HG03558 (cell line): ENCODE results near the gene GDF3.
"Not testable (repeated sequence)": the region's sequence is repeated elsewhere in the genome, so short reads cannot be mapped to it uniquely, and the experiment has no call there.

Source experiments
- ATAC-seq: cut with Tn5 transposase; IDR thresholded peaks from one replicate; pipeline ENCODE4 v1.9.1; 2021; ENCODE audit warnings: moderate number of reproducible peaks; ENCODE audit not compliant: unreplicated experiment; ENCODE audit errors: extremely low read depth

The GDF3 gene

DNA sequence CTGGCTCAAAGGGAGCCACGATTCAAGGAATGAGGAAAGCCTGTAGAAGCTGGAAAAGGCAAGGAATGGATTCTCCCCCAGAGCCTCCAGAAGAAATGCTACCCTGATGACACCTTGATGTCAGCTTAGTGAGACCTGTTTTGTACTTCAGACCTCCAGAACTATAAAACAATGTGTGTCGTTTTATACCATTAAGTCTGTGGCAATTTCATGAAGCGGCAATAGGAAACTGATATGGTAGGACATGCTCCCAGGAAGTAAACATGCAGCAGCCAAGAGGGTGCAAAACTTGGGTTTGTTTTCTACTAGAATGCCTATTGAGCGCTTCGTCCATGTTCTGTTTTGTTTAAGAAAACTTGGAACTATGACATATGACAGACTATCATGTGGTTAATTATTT is 27.4 kb downstream of the GDF3 start:
- ATAC-seq: no peak

DNA sequence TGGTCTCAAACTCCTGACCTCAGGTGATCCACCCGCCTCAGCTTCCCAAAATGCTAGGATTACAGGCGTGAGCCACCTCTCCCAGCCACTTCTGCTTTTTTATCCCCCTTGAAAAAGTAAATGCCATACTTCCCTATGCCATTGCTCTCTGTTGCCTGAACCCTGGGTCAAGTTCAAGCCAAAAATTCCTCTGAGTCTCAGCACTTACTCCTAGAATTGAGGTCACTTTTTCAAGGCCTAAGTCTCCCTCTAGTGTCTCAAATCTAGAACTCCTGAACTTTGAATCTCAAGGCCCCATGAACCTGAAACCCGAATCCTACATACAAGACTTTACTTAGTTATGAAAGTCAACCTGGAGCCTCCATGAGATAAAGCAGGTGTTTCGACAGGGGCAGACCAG is 28.4 kb downstream of the GDF3 start:
- no peak for ATAC-seq

DNA sequence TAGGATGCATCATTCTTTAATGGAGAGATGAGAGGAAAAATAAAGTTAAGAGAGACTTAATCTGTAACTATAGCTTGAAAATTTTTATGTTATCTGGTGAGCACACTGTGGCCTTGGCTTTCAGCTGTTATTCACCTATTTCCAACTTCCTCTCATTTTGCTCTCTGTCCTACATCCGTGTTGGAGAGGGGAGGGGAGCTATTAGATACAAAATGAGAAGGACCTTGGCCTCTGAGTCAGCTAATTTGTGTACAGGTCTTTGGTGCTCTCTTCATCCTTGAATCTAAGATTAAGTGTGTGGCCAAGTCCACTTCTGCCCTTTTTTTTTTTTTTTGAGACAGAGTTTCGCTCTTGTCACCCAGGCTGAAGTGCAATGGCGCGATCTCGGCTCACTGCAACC is 29.0 kb downstream of the GDF3 start:
- no peak for ATAC-seq

- no peak for ATAC-seq
These were observed 33.8 kb downstream of the GDF3 start for GRCh38 chr12:7661741-7662140.

DNA sequence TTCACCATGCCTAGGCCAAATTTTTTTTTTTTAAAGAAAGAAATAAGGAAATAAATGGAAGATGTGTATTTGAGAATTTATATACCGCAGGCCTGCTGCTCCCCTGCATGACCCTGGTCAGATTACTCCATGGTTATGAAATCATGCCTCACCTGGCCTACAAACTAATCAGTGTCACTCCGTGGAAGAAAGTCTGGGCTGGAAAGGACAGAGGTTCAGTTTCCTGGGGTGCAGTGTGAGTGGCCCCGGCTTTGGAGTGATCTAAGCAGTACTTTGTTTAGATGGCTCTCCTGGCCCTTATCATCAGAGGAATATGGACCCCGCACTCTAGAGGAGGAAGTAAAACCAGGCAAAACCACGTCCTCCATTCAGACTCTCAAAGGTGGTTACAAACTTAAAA is 39.5 kb downstream of the GDF3 start:
- ATAC-seq: no peak

GRCh38 chr12:7650091-7650490 is 45.5 kb downstream of the GDF3 start:
- no peak for ATAC-seq

DNA sequence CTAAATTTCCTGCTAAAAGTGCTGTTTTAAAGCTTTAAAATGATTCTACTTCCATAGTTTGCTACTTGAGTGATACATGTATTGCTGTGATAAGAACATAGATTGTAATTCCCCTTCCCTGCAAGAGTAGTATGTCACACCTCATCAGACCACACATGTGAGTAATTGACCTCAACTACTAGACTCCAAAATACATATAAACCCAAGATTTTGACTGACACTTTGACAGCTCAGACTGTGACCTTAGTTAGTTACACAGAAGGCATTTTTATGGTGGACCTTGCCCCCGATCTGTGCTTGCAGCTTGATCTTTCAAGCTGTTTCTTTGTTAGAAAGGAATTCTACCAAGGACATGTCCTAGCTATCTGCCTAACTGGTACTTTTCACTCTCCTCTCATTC is 48.5 kb downstream of the GDF3 start:
- ATAC-seq: no peak

- no peak for ATAC-seq
These were observed 49.4 kb downstream of the GDF3 start for GRCh38 chr12:7646178-7646475.

DNA sequence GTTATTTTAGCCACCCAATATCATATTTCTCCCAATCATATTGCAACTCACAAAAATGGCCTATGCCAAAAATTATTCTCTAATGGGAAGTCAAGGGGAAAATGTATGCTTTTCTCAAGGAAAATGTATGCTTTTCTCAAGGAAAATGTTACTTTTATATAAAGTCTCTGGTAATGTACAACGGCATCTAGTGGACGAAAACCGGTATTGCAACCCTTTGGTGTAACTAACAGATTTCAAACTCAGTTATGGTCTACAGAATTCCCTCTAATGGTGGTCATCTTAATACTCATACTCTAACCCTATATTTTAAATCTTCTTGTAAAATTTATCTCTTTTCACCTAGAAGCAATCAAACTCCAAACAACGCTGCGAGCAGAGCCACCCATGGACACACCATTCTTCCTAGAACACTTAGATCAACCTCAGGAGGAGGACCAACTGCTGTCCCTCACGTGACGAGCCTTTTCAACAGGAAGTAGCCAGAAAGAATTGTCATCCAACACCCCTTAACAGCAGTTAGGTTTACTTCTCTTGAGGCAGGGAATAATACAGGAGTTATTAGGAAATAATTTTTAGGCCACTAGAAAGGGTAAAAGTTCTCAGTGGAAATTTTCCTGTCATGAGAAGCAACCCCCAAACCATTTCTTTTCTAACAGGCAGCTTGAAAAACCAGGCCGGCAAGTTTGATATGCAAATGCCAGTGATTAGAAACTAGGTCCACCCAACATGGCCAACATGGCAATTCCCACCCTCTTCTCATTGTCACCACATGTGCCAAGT is 50.0 kb downstream of the GDF3 start:
- ATAC-seq: no peak

GRCh38 chr12:7642876-7643309 is 52.7 kb downstream of the GDF3 start:
- ATAC-seq: no peak

DNA sequence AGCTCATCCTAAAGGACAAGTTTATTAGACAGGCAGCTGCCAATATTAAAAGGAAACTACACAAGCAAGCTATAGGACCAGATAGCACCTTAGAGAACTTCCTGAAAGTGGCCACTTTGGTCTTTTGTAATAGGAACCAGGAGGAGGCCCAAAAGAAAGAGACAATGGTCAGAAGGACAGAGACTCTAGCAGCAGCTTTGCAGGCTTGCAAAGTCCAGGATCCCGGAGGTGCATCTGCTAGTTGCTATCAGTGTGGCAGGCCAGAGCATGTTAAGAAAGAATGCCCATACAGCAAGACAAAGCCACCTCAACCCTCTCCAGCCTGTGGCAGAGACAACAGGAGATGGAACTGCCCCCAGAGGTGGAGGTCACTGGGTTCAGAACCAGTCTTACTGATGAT is 53.3 kb downstream of the GDF3 start:
- ATAC-seq: no peak

DNA sequence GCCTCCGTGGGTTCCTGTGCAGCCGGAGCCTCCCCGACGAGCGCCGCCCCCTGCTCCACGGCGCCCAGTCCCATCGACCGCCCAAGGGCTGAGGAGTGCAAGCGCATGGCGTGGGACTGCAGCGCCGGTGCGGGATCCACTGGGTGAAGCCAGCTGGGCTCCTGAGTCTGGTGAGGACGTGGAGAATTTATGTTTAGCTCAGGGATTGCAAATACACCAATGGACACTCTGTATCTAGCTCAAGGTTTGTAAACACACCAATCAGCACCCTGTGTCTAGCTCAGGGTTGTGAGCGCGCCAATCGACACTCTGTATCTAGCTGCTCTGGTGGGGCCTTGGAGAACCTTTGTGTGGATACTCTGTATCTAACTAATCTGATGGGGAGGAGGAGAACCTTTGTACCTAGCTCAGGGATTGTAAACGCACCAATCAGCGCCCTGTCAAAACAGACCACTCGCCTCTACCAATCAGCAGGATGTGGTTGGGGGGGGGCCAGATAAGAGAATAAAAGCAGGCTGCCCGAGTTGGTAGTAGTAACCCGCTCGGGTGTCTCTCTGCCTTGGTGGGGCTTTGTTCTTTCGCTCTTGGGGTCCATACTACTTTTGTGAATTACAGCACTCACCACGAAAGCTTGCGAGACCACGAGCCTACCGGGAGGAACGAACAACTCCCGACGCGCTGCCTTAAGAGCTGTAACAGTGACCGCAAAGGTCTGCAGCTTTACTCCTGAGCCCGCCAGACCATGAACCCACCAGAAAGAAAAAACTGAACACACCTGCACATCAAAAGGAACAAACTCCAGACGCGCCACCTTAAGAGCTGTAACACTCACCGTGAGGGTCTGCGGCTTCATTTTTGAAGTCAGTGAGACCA is 55.2 kb downstream of the GDF3 start:
- not testable (repeated sequence) for ATAC-seq
